GM12878 (cell line): ENCODE results near the gene RCAN1. TPM values are rescaled to one million over a fixed set of nuclear protein-coding genes. Genes with fewer than 3 reads are reported as not detected.

Source experiments
- ATAC-seq: fragments of 200-7000 bp; cut with Tn5 transposase; 3 replicates; pipeline ENCODE4 v1.9.1; 2020; ENCODE audit warnings: mild to moderate bottlenecking, moderate library complexity
- BruUV-seq: library from RNA; stranded (reverse); fragments of 400-500 nt; replicated peaks from 2 replicates; lab custom pipeline; 2021; lab: Mats Ljungman, UMichigan
- CTCF ChIA-PET: fragments of 300-600 bp; sonication (Branson Sonifier 250); formaldehyde crosslinking; extraction: SDS; loops from one replicate; lab custom pipeline; 2021; ENCODE audit warnings: inconsistent platforms; lab: Yijun Ruan, JAX
- POLR2A ChIA-PET: fragments of 350-600 bp; formaldehyde crosslinking; extraction: SDS; loops from one replicate; lab custom pipeline; 2021; ENCODE audit warnings: inconsistent platforms; lab: Charles Lee
- RAD21 ChIA-PET: fragments of 300-600 bp; sonication (Branson Sonifier 250); formaldehyde crosslinking; loops from one replicate; lab custom pipeline; 2023; ENCODE audit warnings: antibody characterized with exemption; ENCODE audit not compliant: unreplicated experiment; lab: Charles Lee
- SMC1A ChIA-PET: fragments of 300-600 bp; sonication (Branson Sonifier 250); formaldehyde crosslinking; loops from one replicate; lab custom pipeline; 2023; ENCODE audit not compliant: unreplicated experiment, uncharacterized antibody; lab: Charles Lee
- DNase-seq: peaks from one replicate; pipeline ENCODE4 v3.0.0-alpha.2; 2011; ENCODE audit warnings: low read depth, low spot score
- FAIRE-seq: peaks from 3 replicates; lab custom pipeline; 2011; peaks lifted over from hg19 to GRCh38; lab: Jason Lieb, UNC
- H2AFZ ChIP-seq: 2 replicates; pipeline ENCODE4 v1.6.0; 2011; ENCODE audit warnings: low read depth, low read length, control low read depth; ENCODE audit not compliant: control insufficient read depth
- H3K27ac ChIP-seq: 2 replicates; pipeline ENCODE4 v1.5.1; 2011; ENCODE audit warnings: control low read depth; ENCODE audit not compliant: control insufficient read depth, insufficient read depth
- H3K27me3 ChIP-seq, 2 experiments: replicated peaks in 1 of 2; 2 replicates each; pipeline versions ENCODE4 v1.6.0 to v1.6.1; 2011; ENCODE audit warnings: low read length in 1 of 2; ENCODE audit not compliant: control insufficient read depth in 2 of 2, insufficient read depth in 2 of 2
- H3K36me3 ChIP-seq, 2 experiments: 2 replicates each; pipeline ENCODE4 v1.5.1; 2011; ENCODE audit warnings: low read length in 1 of 2; ENCODE audit not compliant: control insufficient read depth in 2 of 2, insufficient read depth in 2 of 2
- H3K4me1 ChIP-seq: 2 replicates; pipeline ENCODE4 v1.6.1; 2011; ENCODE audit warnings: mild to moderate bottlenecking, low read length, moderate library complexity, mixed read lengths; ENCODE audit not compliant: control insufficient read depth, insufficient read depth
- H3K4me2 ChIP-seq: 2 replicates; pipeline ENCODE4 v1.6.0; 2011; ENCODE audit warnings: control low read depth; ENCODE audit not compliant: control insufficient read depth, insufficient read depth
- H3K4me3 ChIP-seq: fragments of 200-600 bp; sonication (generic); 2 replicates; pipeline ENCODE4 v1.5.1; 2016
- H3K79me2 ChIP-seq: 2 replicates; pipeline ENCODE4 v1.6.0; 2011; ENCODE audit warnings: low read length; ENCODE audit not compliant: control insufficient read depth, insufficient read depth
- H3K9ac ChIP-seq: 2 replicates; pipeline ENCODE4 v1.8.0; 2011; ENCODE audit warnings: low read length, control low read depth, mixed read lengths; ENCODE audit not compliant: control insufficient read depth, insufficient read depth
- H3K9me3 ChIP-seq: replicated peaks from 3 replicates; pipeline ENCODE4 v1.5.1; 2011; ENCODE audit warnings: mild to moderate bottlenecking, low read length; ENCODE audit not compliant: control insufficient read depth, insufficient read depth
- H4K20me1 ChIP-seq: 2 replicates; pipeline ENCODE4 v1.6.0; 2011; ENCODE audit not compliant: control insufficient read depth, insufficient read depth
- BCL11A ChIP-seq: IDR thresholded peaks from 2 replicates; pipeline ENCODE4 v1.6.1; 2011; ENCODE audit warnings: low read depth, low read length
- CREM ChIP-seq: IDR thresholded peaks from 2 replicates; pipeline ENCODE4 v1.6.1; 2014; ENCODE audit warnings: antibody characterized with exemption, low read depth
- GATAD2B ChIP-seq: fragments of 450-650 bp; conservative IDR thresholded peaks from 2 replicates; pipeline ENCODE4 v1.6.1; 2017; ENCODE audit warnings: low read depth, mild to moderate bottlenecking, moderate library complexity
- HCFC1 ChIP-seq: fragments of 150-350 bp; IDR thresholded peaks from 2 replicates; pipeline ENCODE4 v1.6.1; 2014; ENCODE audit warnings: low read length
- IKZF2 ChIP-seq, 2 experiments: fragments of 450-650 bp; IDR thresholded peaks; 2 replicates each; pipeline ENCODE4 v1.6.1; 2017; ENCODE audit warnings: mild to moderate bottlenecking in 2 of 2, moderate library complexity in 2 of 2
- NRF1 ChIP-seq: conservative IDR thresholded peaks from 2 replicates; pipeline ENCODE4 v1.6.1; 2011; ENCODE audit warnings: mild to moderate bottlenecking, low read depth, low read length, improper control_type of control experiment
- SMAD5 ChIP-seq: IDR thresholded peaks from 2 replicates; pipeline ENCODE4 v1.6.1; 2016; ENCODE audit warnings: antibody characterized with exemption, low read depth
- SREBF2 ChIP-seq: IDR thresholded peaks from 2 replicates; pipeline ENCODE4 v1.6.1; 2012; ENCODE audit warnings: mild to moderate bottlenecking, low read length
- TAF1 ChIP-seq: IDR thresholded peaks from 2 replicates; pipeline ENCODE4 v1.6.1; 2011; ENCODE audit warnings: mild to moderate bottlenecking, low read depth, low read length, borderline replicate concordance
- TCF12 ChIP-seq: IDR thresholded peaks from 2 replicates; pipeline ENCODE4 v1.6.1; 2011; ENCODE audit warnings: low read depth, mild to moderate bottlenecking, low read length
- WRNIP1 ChIP-seq: IDR thresholded peaks from 2 replicates; pipeline ENCODE4 v1.6.1; 2011; ENCODE audit warnings: low read depth, low read length, improper control_type of control experiment, borderline replicate concordance
- ZNF207 ChIP-seq: fragments of 450-650 bp; IDR thresholded peaks from 2 replicates; pipeline ENCODE4 v1.6.1; 2014; ENCODE audit warnings: antibody characterized with exemption, mild to moderate bottlenecking, borderline replicate concordance
- WGBS: methylation state at CpG from one replicate; pipeline ENCODE4 v1.1.6; 2016; ENCODE audit warnings: low lambda C conversion rate; ENCODE audit not compliant: insufficient replicate concordance, insufficient coverage; ENCODE audit errors: missing lambda C conversion rate; 5-methylcytosine and 5-hydroxymethylcytosine counted together
- in situ Hi-C: fragments of 300-500 bp; cut with MboI; formaldehyde crosslinking; loops from 9 replicates; pipeline ENCODE4 v1.14.3; 2018; ENCODE audit warnings: mixed read lengths
- intact Hi-C: fragments of 100-400 bp; cut with micrococcal nuclease; formaldehyde crosslinking; loops from one replicate; pipeline ENCODE4 v1.14.2; 2022; ENCODE audit not compliant: unreplicated experiment
- polyA plus RNA-seq, 11 experiments: library from polyadenylated mRNA; depleted of rRNA in 4 of 11; unstranded in 6 of 11; stranded (reverse) in 5 of 11; fragments of >200 nt; fragmentation: Nextera tagmentation in 4 of 11; fragmentation: Illumina TruSeq in 1 of 11; extraction: Ambion mirVana in 4 of 11; extraction: Trizol in 1 of 11; gene quantifications; 1 replicate in 1 of 11; 2 replicates in 10 of 11; pipeline versions ENCODE4 v1.2.1 to v1.2.3, GENCODE V29; 2011 to 2016; ENCODE audit warnings: inconsistent platforms in 2 of 11, missing spikeins in 2 of 11, low read depth in 1 of 11
- total RNA-seq, 4 experiments: library from RNA; depleted of rRNA in 3 of 4; stranded (reverse); fragments of >200 nt in 3 of 4; fragmentation: Illumina TruSeq in 1 of 4; extraction: Trizol in 1 of 4; gene quantifications; 2 replicates each; pipeline versions ENCODE4 v1.2.1 to v1.2.3, GENCODE V29; 2013 to 2021
- TF ChIP-seq, protein P1 (sequence below): fragments of 450-650 bp; formaldehyde crosslinking; IDR thresholded peaks from 2 replicates; pipeline ENCODE4 v1.5.0; 2022; ENCODE audit warnings: mild to moderate bottlenecking, missing genetic modification characterization
- TF ChIP-seq, protein P2 (sequence below): IDR thresholded peaks from 2 replicates; pipeline ENCODE4 v1.6.1; 2011; ENCODE audit warnings: borderline replicate concordance, low read depth, mild to moderate bottlenecking, moderate library complexity, mixed read lengths, low read length; ENCODE audit not compliant: insufficient read depth; ENCODE audit errors: extremely low read length

RCAN1 gene
- total and polyA plus RNA-seq, 10 of the 15 experiments (the other 5 are each of a cell fraction or from before 2014, with no cell fraction given) = 2.8 to 12.9 (median 10.5) TPM

DNA sequence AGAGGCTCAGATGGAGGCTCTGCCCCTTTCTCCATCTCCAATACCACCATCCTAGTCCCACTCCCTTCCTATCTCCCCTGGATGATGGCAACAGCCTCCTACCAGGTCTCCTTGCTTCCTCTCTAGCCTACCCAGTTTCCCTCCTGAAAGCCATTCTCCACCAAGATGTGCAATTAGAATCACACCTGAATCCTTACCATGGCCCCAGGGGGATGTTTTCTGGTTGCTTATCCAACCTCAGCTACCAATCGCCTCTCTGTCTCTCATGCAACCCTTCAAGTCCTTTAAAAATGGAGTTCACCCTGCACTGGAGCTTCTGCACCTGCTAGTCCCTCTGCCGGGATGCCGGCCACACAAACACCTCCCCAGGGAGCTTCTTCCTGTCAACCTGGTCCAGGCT is 2.9 kb downstream of the RCAN1 start (continued):
- TF ChIP-seq SREBF2 = no peak
- TF ChIP-seq, protein P1, sequence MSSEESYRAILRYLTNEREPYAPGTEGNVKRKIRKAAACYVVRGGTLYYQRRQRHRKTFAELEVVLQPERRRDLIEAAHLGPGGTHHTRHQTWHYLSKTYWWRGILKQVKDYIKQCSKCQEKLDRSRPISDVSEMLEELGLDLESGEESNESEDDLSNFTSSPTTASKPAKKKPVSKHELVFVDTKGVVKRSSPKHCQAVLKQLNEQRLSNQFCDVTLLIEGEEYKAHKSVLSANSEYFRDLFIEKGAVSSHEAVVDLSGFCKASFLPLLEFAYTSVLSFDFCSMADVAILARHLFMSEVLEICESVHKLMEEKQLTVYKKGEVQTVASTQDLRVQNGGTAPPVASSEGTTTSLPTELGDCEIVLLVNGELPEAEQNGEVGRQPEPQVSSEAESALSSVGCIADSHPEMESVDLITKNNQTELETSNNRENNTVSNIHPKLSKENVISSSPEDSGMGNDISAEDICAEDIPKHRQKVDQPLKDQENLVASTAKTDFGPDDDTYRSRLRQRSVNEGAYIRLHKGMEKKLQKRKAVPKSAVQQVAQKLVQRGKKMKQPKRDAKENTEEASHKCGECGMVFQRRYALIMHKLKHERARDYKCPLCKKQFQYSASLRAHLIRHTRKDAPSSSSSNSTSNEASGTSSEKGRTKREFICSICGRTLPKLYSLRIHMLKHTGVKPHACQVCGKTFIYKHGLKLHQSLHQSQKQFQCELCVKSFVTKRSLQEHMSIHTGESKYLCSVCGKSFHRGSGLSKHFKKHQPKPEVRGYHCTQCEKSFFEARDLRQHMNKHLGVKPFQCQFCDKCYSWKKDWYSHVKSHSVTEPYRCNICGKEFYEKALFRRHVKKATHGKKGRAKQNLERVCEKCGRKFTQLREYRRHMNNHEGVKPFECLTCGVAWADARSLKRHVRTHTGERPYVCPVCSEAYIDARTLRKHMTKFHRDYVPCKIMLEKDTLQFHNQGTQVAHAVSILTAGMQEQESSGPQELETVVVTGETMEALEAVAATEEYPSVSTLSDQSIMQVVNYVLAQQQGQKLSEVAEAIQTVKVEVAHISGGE (CRISPR knock-in tag) = no peak
- no peak for TF ChIP-seq ZNF207
- TF ChIP-seq CREM = no peak
- no peak for TF ChIP-seq GATAD2B
- no peak for TF ChIP-seq SMAD5
- TF ChIP-seq, protein P2, sequence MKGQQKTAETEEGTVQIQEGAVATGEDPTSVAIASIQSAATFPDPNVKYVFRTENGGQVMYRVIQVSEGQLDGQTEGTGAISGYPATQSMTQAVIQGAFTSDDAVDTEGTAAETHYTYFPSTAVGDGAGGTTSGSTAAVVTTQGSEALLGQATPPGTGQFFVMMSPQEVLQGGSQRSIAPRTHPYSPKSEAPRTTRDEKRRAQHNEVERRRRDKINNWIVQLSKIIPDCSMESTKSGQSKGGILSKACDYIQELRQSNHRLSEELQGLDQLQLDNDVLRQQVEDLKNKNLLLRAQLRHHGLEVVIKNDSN = no peak

- no peaks in the 10 kb centered on the region for H3K27me3 ChIP-seq
- SMC1A ChIA-PET = interaction anchor here (0.7 to 4.8 kb wide), 10 partner anchors 8 to 101 kb away, joined by 3 to 24 read pairs (median 4); no protein-coding TSS in a partner anchor
- H3K36me3 ChIP-seq = no peaks in the 10 kb centered on the region
- CTCF ChIA-PET = interaction anchor here (0.6 to 4.1 kb wide), 8 partner anchors 9 to 725 kb away, joined by 3 to 28 read pairs (median 4); no protein-coding TSS in a partner anchor
- no peak for TF ChIP-seq TCF12
- no peak for TF ChIP-seq IKZF2 (IDR thresholded peaks at IDR 0.05)
- no peak for TF ChIP-seq BCL11A
- TF ChIP-seq NRF1 = no peak
- no peak for TF ChIP-seq TAF1
- TF ChIP-seq WRNIP1 = no peak
- TF ChIP-seq HCFC1 = no peak
- RAD21 ChIA-PET = interaction anchor here (0.7 to 2.0 kb wide), 3 partner anchors 9 to 20 kb away, joined by 3 to 12 read pairs (median 3); no protein-coding TSS in a partner anchor
- H3K4me3 ChIP-seq = no peak overlapping the region
- in situ Hi-C loops (no loop called here), intact Hi-C loops (loop anchor here (5.0 kb wide), 1 partner anchor 34 kb away; no protein-coding TSS in a partner anchor)
- ATAC-seq (no peak), FAIRE-seq (no peak), DNase-seq (no peak)
- H3K9me3 ChIP-seq = no peaks in the 10 kb centered on the region
- H4K20me1 ChIP-seq = no peaks in the 10 kb centered on the region
- POLR2A ChIA-PET = interaction anchor here (0.7 kb wide), 1 partner anchor 82 kb away, joined by 4 read pairs; no protein-coding TSS in a partner anchor
- H3K9ac ChIP-seq = no peak overlapping the region
- no TSS peak for BruUV-seq
- 81% methylated on average over 3 of the region's 3 CpGs for WGBS
- no peak overlapping the region for H2AFZ ChIP-seq
- peaks cover 6% of the 10 kb centered on the region for H3K4me1 ChIP-seq
- no peak overlapping the region for H3K27ac ChIP-seq
- H3K79me2 ChIP-seq = no peaks in the 10 kb centered on the region; the same call in 1 of the 2 replicates
- H3K4me2 ChIP-seq = no peak overlapping the region
These were observed 3.4 kb downstream of the RCAN1 start for GRCh38 chr21:34611528-34611927.
